H7 (cell line): ENCODE data around the gene MED25. TPM values are rescaled to one million over a fixed set of nuclear protein-coding genes. Genes with fewer than 3 reads are reported as not detected.

Experiments
- DNase-seq: peaks from one replicate; pipeline ENCODE4 v3.0.0; 2012
- H3K27me3 ChIP-seq: 2 replicates; pipeline ENCODE4 v1.6.0; 2011; ENCODE audit warnings: mild to moderate bottlenecking, low read length; ENCODE audit not compliant: control insufficient read depth, insufficient read depth
- H3K36me3 ChIP-seq: replicated peaks from 2 replicates; pipeline ENCODE4 v1.5.1; 2011; ENCODE audit warnings: low read length; ENCODE audit not compliant: control insufficient read depth, insufficient read depth
- H3K4me3 ChIP-seq: 2 replicates; pipeline ENCODE4 v1.5.1; 2011; ENCODE audit warnings: low read depth, mild to moderate bottlenecking, control low read depth, low read length, moderate library complexity; ENCODE audit not compliant: insufficient read depth
- total RNA-seq: library from RNA; depleted of rRNA; stranded (reverse); fragments of >200 nt; shearing (Covaris generic); gene quantifications from 2 replicates; pipeline ENCODE4 v1.2.3, GENCODE V29; 2014; rRNA removed

MED25 gene
- total RNA-seq, 1 experiment from 2014 or later: 53.5 TPM

GRCh38 chr19:49880162-49880869, 62.2 kb downstream of the MED25 start:
- Histone ChIP-seq H3K4me3 (no peak overlapping the region), H3K36me3 (peaks cover 44% of the 10 kb centered on the region), H3K27me3 (no peaks in the 10 kb centered on the region)
- no peak for DNase-seq

- peak; percentile 60 for DNase-seq
- Histone ChIP-seq H3K36me3 (peaks cover 44% of the 10 kb centered on the region), H3K27me3 (no peaks in the 10 kb centered on the region), H3K4me3 (no peak overlapping the region)
These were observed 63.1 kb downstream of the MED25 start for GRCh38 chr19:49881186-49881585.

GRCh38 chr19:49881672-49882394, 63.7 kb downstream of the MED25 start:
- Histone ChIP-seq H3K4me3 (no peak overlapping the region), H3K27me3 (no peaks in the 10 kb centered on the region), H3K36me3 (peaks cover 45% of the 10 kb centered on the region)
- peak; percentile 97 for DNase-seq

- H3K27me3 ChIP-seq: no peaks in the 10 kb centered on the region
- no peak overlapping the region for H3K4me3 ChIP-seq
- peaks cover 45% of the 10 kb centered on the region for H3K36me3 ChIP-seq
- peak; percentile 36 for DNase-seq
These were observed 64.6 kb downstream of the MED25 start for GRCh38 chr19:49882643-49883042.

- Histone ChIP-seq H3K36me3 (peaks cover 45% of the 10 kb centered on the region), H3K4me3 (no peak overlapping the region), H3K27me3 (no peaks in the 10 kb centered on the region)
- DNase-seq: no peak
These were observed 65.0 kb downstream of the MED25 start for GRCh38 chr19:49883094-49883493.

GRCh38 chr19:49884109-49884508, 66.0 kb downstream of the MED25 start:
- Histone ChIP-seq H3K27me3 (no peaks in the 10 kb centered on the region), H3K4me3 (no peak overlapping the region), H3K36me3 (peaks cover 43% of the 10 kb centered on the region)
- no peak for DNase-seq

GRCh38 chr19:49884760-49885159, 66.7 kb downstream of the MED25 start:
- no peak overlapping the region for H3K4me3 ChIP-seq
- DNase-seq: no peak
- H3K36me3 ChIP-seq: peaks cover 37% of the 10 kb centered on the region
- peaks cover 2% of the 10 kb centered on the region; the same call in 1 of the 2 replicates for H3K27me3 ChIP-seq

Other genes starting within 250 kb of the MED25 start
- gene NOSIP, start 237.7 kb upstream of the MED25 start, total RNA-seq: 102 and 142 TPM in 2 replicates
- 0.55 and 1.2 TPM in 2 replicates for gene PRRG2, start 237.0 kb upstream of the MED25 start, total RNA-seq
- 8.2 and 10.8 TPM in 2 replicates for gene PRR12, start 227.1 kb upstream of the MED25 start, total RNA-seq
- gene RRAS, start 178.1 kb upstream of the MED25 start, total RNA-seq: 13.3 and 20.1 TPM in 2 replicates
- gene SCAF1, start 176.1 kb upstream of the MED25 start, total RNA-seq: 32.9 and 37.0 TPM in 2 replicates
- gene IRF3, start 152.4 kb upstream of the MED25 start, total RNA-seq: 107 and 108 TPM in 2 replicates
- gene BCL2L12, start 152.4 kb upstream of the MED25 start, total RNA-seq: 34.3 and 42.5 TPM in 2 replicates
- gene PRMT1, start 141.0 kb upstream of the MED25 start, total RNA-seq: 690 and 848 TPM in 2 replicates
- 1.4 and 1.8 TPM in 2 replicates for gene ADM5, start 128.7 kb upstream of the MED25 start, total RNA-seq
- gene CPT1C, start 127.2 kb upstream of the MED25 start, total RNA-seq: 25.8 and 28.9 TPM in 2 replicates
- gene TSKS, start 55.0 kb upstream of the MED25 start, total RNA-seq: 0.24 and 0.52 TPM in 2 replicates
- 208 and 249 TPM in 2 replicates for gene AP2A1, start 51.3 kb upstream of the MED25 start, total RNA-seq
- gene FUZ, start 5.0 kb upstream of the MED25 start, total RNA-seq: 48.5 and 49.5 TPM in 2 replicates
- 205 and 219 TPM in 2 replicates for gene PTOV1, start 32.9 kb downstream of the MED25 start, total RNA-seq
- gene PNKP, start 49.3 kb downstream of the MED25 start, total RNA-seq: 76.2 and 94.7 TPM in 2 replicates
- gene AKT1S1, start 59.1 kb downstream of the MED25 start, total RNA-seq: 7.2 and 12.9 TPM in 2 replicates
- 10.2 and 12.6 TPM in 2 replicates for gene TBC1D17, start 59.4 kb downstream of the MED25 start, total RNA-seq
- gene IL4I1, start 78.6 kb downstream of the MED25 start, total RNA-seq: 0.59 and 0.73 TPM in 2 replicates
- gene ATF5, start 110.9 kb downstream of the MED25 start, total RNA-seq: 10.7 and 15.0 TPM in 2 replicates
- 104 and 109 TPM in 2 replicates for gene NUP62, start 111.2 kb downstream of the MED25 start, total RNA-seq
- not detected in 2 replicates for gene SIGLEC11, start 142.9 kb downstream of the MED25 start, total RNA-seq
- gene VRK3, start 207.1 kb downstream of the MED25 start, total RNA-seq: 27.7 and 34.3 TPM in 2 replicates
- gene ZNF473, start 207.7 kb downstream of the MED25 start, total RNA-seq: 6.8 and 8.2 TPM in 2 replicates